Camera-type eye (tissue), 1 donor: Measurements from ENCODE around the gene OR4X2. TPM values are rescaled to one million over a fixed set of nuclear protein-coding genes. Genes with fewer than 3 reads are reported as not detected.

ENCODE experiments used
- total RNA-seq: library from RNA; depleted of rRNA; stranded (reverse); fragments of >200 nt; gene quantifications from one replicate; pipeline ENCODE4 v1.2.3, GENCODE V29; 2014

Gene OR4X2
- total RNA-seq: not detected

DNA sequence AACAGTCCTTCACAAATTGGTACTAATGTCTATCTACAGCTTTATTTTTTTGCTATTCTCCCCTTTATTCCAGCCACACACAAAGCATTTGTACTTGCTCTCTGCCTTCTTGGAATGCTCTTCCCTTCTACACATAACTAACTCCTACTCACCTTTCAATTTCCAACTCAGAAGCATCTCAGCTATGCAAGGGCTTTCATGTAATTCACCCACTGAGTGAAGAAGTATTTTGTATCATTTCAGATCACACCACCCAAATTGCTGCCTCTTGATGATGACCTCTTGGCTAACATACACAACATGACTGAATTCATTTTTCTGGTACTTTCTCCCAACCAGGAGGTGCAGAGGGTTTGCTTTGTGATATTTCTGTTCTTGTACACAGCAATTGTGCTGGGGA, at the start of gene OR4X2:
OR4X2 (plus strand) TSS at position 301 of the 400 bp plus-strand sequence; CDS start at position 301, 0 bp downstream.

DNA sequence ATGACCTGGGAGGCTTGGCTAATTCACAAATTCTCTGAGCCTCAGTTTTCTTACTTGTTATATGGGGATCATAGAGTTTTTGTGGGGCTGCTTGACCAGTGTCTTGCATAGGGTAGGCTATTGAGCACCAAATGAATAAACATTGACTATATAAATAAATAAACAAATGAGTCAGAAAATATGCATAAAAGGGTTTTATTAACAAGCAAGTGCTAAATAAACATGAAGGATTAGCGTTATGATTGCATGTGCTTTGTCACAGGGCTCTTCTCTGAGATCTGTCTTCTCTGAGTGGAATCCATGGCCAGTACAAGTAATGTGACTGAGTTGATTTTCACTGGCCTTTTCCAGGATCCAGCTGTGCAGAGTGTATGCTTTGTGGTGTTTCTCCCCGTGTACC, 28.4 kb upstream of the OR4X2 start, which contains the start of gene OR4B1:
OR4B1 (plus strand) TSS at position 301 of the 400 bp plus-strand sequence; CDS start at position 301, 0 bp downstream.

GRCh38 chr11:48263423-48263911, 18.6 kb downstream of the OR4X2 start, which contains the start of gene OR4X1:
TSS of gene OR4X1 (plus strand) at chr11:48263861. CDS start at chr11:48263861, 0 bp downstream.

Other genes starting within 250 kb of the OR4X2 start
- not detected for gene OR4B1, start 28.3 kb upstream of the OR4X2 start, total RNA-seq
- gene OR4X1, start 18.8 kb downstream of the OR4X2 start, total RNA-seq: not detected
- not detected for gene OR4S1, start 61.1 kb downstream of the OR4X2 start, total RNA-seq
- gene OR4C3, start 79.8 kb downstream of the OR4X2 start, total RNA-seq: not detected
- not detected for gene OR4C5, start 121.4 kb downstream of the OR4X2 start, total RNA-seq
- not detected for gene OR4A47, start 243.7 kb downstream of the OR4X2 start, total RNA-seq